ENCODE data around the gene TMEM259. TPM values are rescaled to one million over a fixed set of nuclear protein-coding genes. Genes with fewer than 3 reads are reported as not detected.

Gene TMEM259
- total and polyA plus RNA-seq, 9 of the 15 experiments (the other 6 are each of a cell fraction or from before 2014, with no cell fraction given), result 0.52 to 231 (median 63.6) TPM

- TF ChIP-seq ZNF518B (CRISPR knock-in tag; IDR thresholded peaks at IDR 0.05) (no peak), ZNF316 (IDR thresholded peaks at IDR 0.05) (no peak), NCOA1 (IDR thresholded peaks at IDR 0.05; ENCODE audit: low read depth) (no peak), ZNF511 (CRISPR knock-in tag; IDR thresholded peaks at IDR 0.05) (no peak), PPARD (CRISPR knock-in tag; IDR thresholded peaks at IDR 0.05) (no peak), MYNN (IDR thresholded peaks at IDR 0.05) (no peak), MYNN (CRISPR knock-in tag; IDR thresholded peaks at IDR 0.05) (no peak), BRF2 (IDR thresholded peaks at IDR 0.05; ENCODE audit: borderline replicate concordance, insufficient read depth, insufficient read length) (no peak), SMC3 (conservative IDR thresholded peaks at IDR 0.05; ENCODE audit: insufficient read depth, low read depth, low read length) (peak; percentile 28; the same call in 1 of the 2 replicates), MTA2 (IDR thresholded peaks at IDR 0.05; ENCODE audit: low read depth) (no peak), RBM34 (IDR thresholded peaks at IDR 0.05; ENCODE audit: borderline replicate concordance, insufficient read depth, low read length) (no peak), PRMT5 (CRISPR knock-in tag; IDR thresholded peaks at IDR 0.05) (no peak), TEAD4 (IDR thresholded peaks at IDR 0.05; ENCODE audit: low read length) (0 out of 2 replicates have a peak, but pooled peaks have one; percentile 15), TEAD4 (CRISPR knock-in tag; IDR thresholded peaks at IDR 0.05; ENCODE audit: borderline replicate concordance) (no peak), ZNF277 (CRISPR knock-in tag; IDR thresholded peaks at IDR 0.05; ENCODE audit: borderline replicate concordance) (no peak), NFE2 (IDR thresholded peaks at IDR 0.05; ENCODE audit: low read depth) (no peak), BRF1 (IDR thresholded peaks at IDR 0.05; ENCODE audit: borderline replicate concordance, extremely low read depth, insufficient read length) (no peak), ZBTB9 (CRISPR knock-in tag; IDR thresholded peaks at IDR 0.05) (no peak), CTBP1 (IDR thresholded peaks at IDR 0.05; ENCODE audit: borderline replicate concordance) (no peak), XRCC3 (IDR thresholded peaks at IDR 0.05) (no peak), KLF1 (tag; IDR thresholded peaks at IDR 0.05) (peak; percentile 51; the same call in 1 of the 2 replicates)
Measured at GRCh38 chr19:970695-971094, 50.2 kb downstream of the TMEM259 start (continued).
